H1 (cell line): ENCODE data around the gene COL16A1.

Source experiments
- CREB1 ChIP-seq: IDR thresholded peaks from 2 replicates; pipeline ENCODE4 v1.6.1; 2012; ENCODE audit warnings: inconsistent platforms
- ZNF274 ChIP-seq: IDR thresholded peaks from 2 replicates; pipeline ENCODE4 v1.7.0; 2012; ENCODE audit warnings: low read length, borderline replicate concordance; ENCODE audit errors: extremely low read depth

GRCh38 chr1:31685795-31686194 lies 18.0 kb downstream of the COL16A1 start:
- TF ChIP-seq ZNF274 (no peak), CREB1 (no peak)
